Ovary (tissue), 10 donors: ENCODE measurements around the gene TMEM196. TPM values are rescaled to one million over a fixed set of nuclear protein-coding genes. Genes with fewer than 3 reads are reported as not detected.

Source experiments
- DNase-seq, 5 donors: peaks; one replicate each; pipeline ENCODE4 v3.0.0-alpha.2; 2019 to 2020
- H3K27ac ChIP-seq, 2 donors: fragments of 200-600 bp; one replicate each; pipeline versions ENCODE4 v1.5.1 to v1.8.0; 2019 to 2022
- H3K27me3 ChIP-seq: fragments of 200-600 bp; one replicate; pipeline ENCODE4 v1.8.0; 2022
- H3K36me3 ChIP-seq: fragments of 200-600 bp; sonication (generic); one replicate; pipeline ENCODE4 v1.5.1; 2019
- H3K4me1 ChIP-seq: one replicate; pipeline ENCODE4 v1.8.1; 2013; ENCODE audit warnings: mild to moderate bottlenecking, moderate library complexity; ENCODE audit not compliant: insufficient read depth
- H3K4me3 ChIP-seq: fragments of 200-600 bp; sonication (generic); one replicate; pipeline ENCODE4 v1.5.1; 2017
- H3K9me3 ChIP-seq, 2 donors: fragments of 200-600 bp in 1 of 2; sonication (generic) in 1 of 2; one replicate each; pipeline versions ENCODE4 v1.5.1 to v1.8.1; 2013 to 2019; ENCODE audit warnings: mild to moderate bottlenecking in 1 of 2, moderate library complexity in 1 of 2
- EP300 ChIP-seq: sonication (generic); formaldehyde crosslinking; IDR thresholded peaks from one replicate; pipeline ENCODE4 v1.6.1; 2017; ENCODE audit warnings: antibody characterized with exemption
- POLR2A ChIP-seq: fragments of 450-650 bp; IDR thresholded peaks from one replicate; pipeline ENCODE4 v1.6.1; 2017; ENCODE audit warnings: antibody characterized with exemption, mild to moderate bottlenecking, moderate library complexity
- WGBS, 3 donors: extraction: QIAGEN DNeasy Blood & Tissue Kit in 1 of 3; methylation state at CpG; one replicate each; pipeline versions ENCODE4 v1.1.5 to v1.1.7; 2013 to 2017; 5-methylcytosine and 5-hydroxymethylcytosine counted together
- intact Hi-C, 4 donors: fragments of 100-400 bp; cut with DNase I; formaldehyde crosslinking; loops; one replicate each; pipeline versions ENCODE4 v1.11.0 to v1.15.1; 2022 to 2023
- long read RNA-seq, 3 donors: library from polyadenylated mRNA in 2 of 3; unstranded in 2 of 3; transcript quantifications; one replicate each; pipeline ENCODE4 v2.0.0 and lab custom pipeline, GENCODE V29; 2021 to 2026
- polyA plus RNA-seq, 2 donors: library from polyadenylated mRNA; stranded (reverse); fragments of 200-250 nt in 1 of 2; fragments of 350-450 nt in 1 of 2; fragmentation: Illumina TruSeq in 1 of 2; extraction: RNeasy Lipid Tissue Mini Kit (QIAGEN cat#74804) in 1 of 2; gene quantifications; one replicate each; pipeline ENCODE4 v1.2.3, GENCODE V29; 2013 to 2014
- total RNA-seq, 7 donors: library from RNA; depleted of rRNA in 2 of 7; stranded (reverse); fragments of >200 nt in 2 of 7; fragmentation: NEBNext Ultra II Directional in 3 of 7; extraction: Animal tissue kit (Norgen Biotek cat#: 25700) in 3 of 7; gene quantifications; one replicate each; pipeline versions ENCODE4 v1.1.0 to v1.2.4, GENCODE V29; 2016 to 2023
- TF ChIP-seq, protein P1 (sequence below), 3 donors: fragments of 450-650 bp in 2 of 3; fragments of 200-600 bp in 1 of 3; IDR thresholded peaks; one replicate each; pipeline versions ENCODE4 v1.5.1 to v1.8.0; 2016 to 2022; ENCODE audit warnings: antibody characterized with exemption in 3 of 3, mild to moderate bottlenecking in 1 of 3
- donor health status: DM: no; HTN: no; CAD: no; lungs with moderate emphysema.
- donor health status: DM: no; HTN: no; CAD: no.
- donor health status: Bipolar disorder and iron deficiency.
- donor health status: DM: yes; HTN: yes; CAD: no.
- donor health status: DM: no; HTN: no; CAD: no.
- donor health status: DM: yes; HTN: yes; CAD: no.

TMEM196 gene
- total RNA-seq, result not detected
- under 1 TPM in 1 of 2 donors, not detected in 1; 0.02 TPM for polyA plus RNA-seq
- long read RNA-seq, donor 1, result 0 reads
- long read RNA-seq, donor 2, result 0 reads
- long read RNA-seq, donor 3, result 0 reads

DNA sequence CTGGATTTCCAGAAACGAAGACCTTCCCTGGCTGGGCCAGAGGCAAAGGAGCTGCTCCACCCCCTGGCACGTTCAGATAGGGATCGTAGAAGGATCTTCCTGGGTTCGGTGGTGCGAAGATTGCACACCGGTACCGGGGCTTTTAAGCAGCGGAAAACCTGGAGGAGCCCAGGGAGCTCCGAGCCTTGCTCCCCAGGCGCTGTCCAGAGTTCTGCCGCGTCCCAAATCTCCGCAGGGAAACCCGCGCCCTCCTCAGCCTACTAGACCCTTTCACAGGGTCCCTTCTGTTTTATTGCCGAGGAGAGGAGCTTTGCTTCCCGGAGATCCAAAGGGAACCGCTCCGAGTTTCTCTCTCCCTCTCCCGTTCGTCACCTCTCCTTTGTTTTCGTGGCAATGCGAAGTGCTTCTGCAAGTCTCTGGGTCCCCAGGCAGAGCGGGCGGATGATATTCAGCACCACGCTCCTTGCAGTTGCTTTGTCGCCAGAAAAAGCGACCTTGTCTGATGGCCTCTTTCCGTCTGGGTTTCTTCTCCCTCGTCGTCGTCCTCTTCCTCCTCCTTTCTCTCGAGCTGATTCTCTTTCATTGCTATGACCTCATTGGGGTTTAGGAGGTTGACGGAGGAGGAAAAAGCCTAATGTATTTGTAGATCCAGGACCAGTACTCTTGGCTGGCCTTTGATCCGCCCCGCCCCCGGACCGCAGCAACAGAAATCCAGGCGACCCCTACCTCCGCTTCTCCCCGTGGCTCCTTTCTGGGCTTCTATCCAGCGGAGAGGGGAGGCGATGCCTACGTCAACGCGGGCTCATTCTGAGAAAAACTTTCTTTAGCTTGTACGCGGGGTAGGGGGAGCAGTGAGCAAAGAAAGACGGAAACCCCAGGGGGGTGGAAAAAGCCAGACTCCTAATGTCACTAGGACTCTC is at the start of gene TMEM196:
TSS of gene TMEM196 (minus strand) at position 777 of the 920 bp plus-strand sequence. CDS start 921 bp downstream, outside the sequence.
- WGBS, 3 donors, result 1 to 2% (median 1%) methylated on average over 49 of the region's 49 CpGs
- intact Hi-C loops, result no loop called here
- Histone ChIP-seq H3K27ac (no peak within 1 kb of the TSS), H3K9me3 (peaks cover 0 to 4% of the 10 kb centered on the region in 2 donors), H3K4me3 (peak within 1 kb of the TSS; percentile 17), H3K27me3 (no peaks in the 10 kb centered on the region), H3K4me1 (peaks cover 9% of the 10 kb centered on the region), H3K36me3 (no peaks in the 10 kb centered on the region)
- TF ChIP-seq POLR2A (no peak), EP300 (no peak)
- TF ChIP-seq, protein P1, sequence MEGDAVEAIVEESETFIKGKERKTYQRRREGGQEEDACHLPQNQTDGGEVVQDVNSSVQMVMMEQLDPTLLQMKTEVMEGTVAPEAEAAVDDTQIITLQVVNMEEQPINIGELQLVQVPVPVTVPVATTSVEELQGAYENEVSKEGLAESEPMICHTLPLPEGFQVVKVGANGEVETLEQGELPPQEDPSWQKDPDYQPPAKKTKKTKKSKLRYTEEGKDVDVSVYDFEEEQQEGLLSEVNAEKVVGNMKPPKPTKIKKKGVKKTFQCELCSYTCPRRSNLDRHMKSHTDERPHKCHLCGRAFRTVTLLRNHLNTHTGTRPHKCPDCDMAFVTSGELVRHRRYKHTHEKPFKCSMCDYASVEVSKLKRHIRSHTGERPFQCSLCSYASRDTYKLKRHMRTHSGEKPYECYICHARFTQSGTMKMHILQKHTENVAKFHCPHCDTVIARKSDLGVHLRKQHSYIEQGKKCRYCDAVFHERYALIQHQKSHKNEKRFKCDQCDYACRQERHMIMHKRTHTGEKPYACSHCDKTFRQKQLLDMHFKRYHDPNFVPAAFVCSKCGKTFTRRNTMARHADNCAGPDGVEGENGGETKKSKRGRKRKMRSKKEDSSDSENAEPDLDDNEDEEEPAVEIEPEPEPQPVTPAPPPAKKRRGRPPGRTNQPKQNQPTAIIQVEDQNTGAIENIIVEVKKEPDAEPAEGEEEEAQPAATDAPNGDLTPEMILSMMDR (IDR thresholded peaks at IDR 0.05), result no peak
- DNase-seq, result peak in 4 of 5 donors; percentile 10 to 54 (median 32)

DNA sequence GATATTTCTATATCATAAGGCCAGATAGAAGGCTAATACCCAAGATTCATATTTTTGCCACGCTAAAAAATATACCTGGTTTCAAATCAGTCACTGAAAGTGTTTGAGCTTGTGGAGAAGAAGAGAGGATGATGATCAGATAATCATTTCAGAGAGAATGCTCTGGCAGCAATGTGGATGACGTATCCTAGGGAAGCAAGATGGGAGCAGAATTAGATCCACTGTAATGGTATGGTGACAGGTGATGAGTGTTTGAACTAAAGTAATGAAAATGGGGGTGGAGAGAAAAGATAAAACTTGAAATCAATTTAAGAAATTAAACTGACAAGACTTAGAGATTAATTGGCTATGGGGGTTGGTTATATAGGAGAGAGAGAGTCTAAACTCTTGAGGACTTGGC is 42.7 kb upstream of the TMEM196 start:
- Histone ChIP-seq H3K4me3 (no peak overlapping the region), H3K9me3 (no peaks in the 10 kb centered on the region), H3K4me1 (no peaks in the 10 kb centered on the region), H3K27me3 (no peaks in the 10 kb centered on the region), H3K36me3 (no peaks in the 10 kb centered on the region), H3K27ac (no peak overlapping the region)
- 76 to 88% (median 79%) methylated on average over 2 of the region's 2 CpGs for WGBS, 3 donors
- intact Hi-C loops, result no loop called here
- no peak for DNase-seq
- TF ChIP-seq EP300 (no peak), POLR2A (no peak)
- TF ChIP-seq, protein P1 (IDR thresholded peaks at IDR 0.05), result no peak

DNA sequence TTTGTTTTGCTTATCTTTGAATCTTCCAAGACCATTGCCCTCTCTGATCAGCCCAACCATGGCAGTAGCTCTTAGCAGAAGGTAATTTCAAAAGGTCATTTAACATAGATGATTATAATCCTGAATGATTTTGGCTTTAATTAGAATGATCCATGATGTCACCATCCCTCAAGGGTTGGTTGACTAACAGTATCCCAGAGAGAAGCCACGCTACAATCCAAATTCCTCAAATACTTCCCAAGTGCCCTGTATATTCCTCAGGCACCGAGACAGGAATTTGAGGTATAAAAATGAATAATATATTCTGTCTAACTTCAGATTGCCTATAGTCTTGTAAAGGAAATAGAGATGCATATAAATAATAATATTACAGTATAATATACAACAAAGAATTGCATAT is 42.1 kb upstream of the TMEM196 start:
- Histone ChIP-seq H3K9me3 (no peaks in the 10 kb centered on the region), H3K27ac (no peak overlapping the region), H3K27me3 (no peaks in the 10 kb centered on the region), H3K36me3 (no peaks in the 10 kb centered on the region), H3K4me3 (no peak overlapping the region), H3K4me1 (no peaks in the 10 kb centered on the region)
- TF ChIP-seq, protein P1 (IDR thresholded peaks at IDR 0.05), result no peak
- TF ChIP-seq POLR2A (no peak), EP300 (no peak)
- 47 to 68% (median 57%) methylated on average over 2 of the region's 2 CpGs for WGBS, 3 donors
- no peak for DNase-seq
- intact Hi-C loops, result no loop called here

DNA sequence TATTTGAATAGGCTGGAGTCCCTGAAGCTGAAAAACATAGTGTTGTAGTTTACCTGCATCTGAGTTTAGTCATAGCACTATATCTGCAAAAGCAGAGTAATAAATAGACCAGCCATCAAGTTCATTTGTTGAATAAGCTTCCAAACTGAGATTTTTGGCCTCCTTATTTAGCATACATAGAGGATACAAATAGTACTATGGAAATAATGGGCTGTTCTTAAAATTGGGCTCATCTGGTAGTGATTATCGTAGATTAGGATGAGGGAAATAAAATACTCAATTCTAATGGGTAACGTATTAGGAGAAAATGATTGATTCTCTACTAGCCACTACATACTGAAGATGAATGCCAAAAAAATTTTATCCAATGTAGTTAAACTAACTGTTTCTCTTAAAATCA is 41.4 kb upstream of the TMEM196 start:
- no peak for DNase-seq
- no peak overlapping the region for H3K4me3 ChIP-seq
- H3K9me3 ChIP-seq, result no peaks in the 10 kb centered on the region
- H3K4me1 ChIP-seq, result no peaks in the 10 kb centered on the region
- H3K27ac ChIP-seq, result no peak overlapping the region
- intact Hi-C loops, result no loop called here
- H3K36me3 ChIP-seq, result no peaks in the 10 kb centered on the region
- WGBS, 3 donors, result 66 to 81% (median 66%) methylated on average over 2 of the region's 2 CpGs
- TF ChIP-seq EP300 (no peak), POLR2A (no peak)
- TF ChIP-seq, protein P1 (IDR thresholded peaks at IDR 0.05), result no peak
- H3K27me3 ChIP-seq, result no peaks in the 10 kb centered on the region
